Mucosa of descending colon (tissue), 3 donors: ENCODE data around the gene SND1. TPM values are rescaled to one million over a fixed set of nuclear protein-coding genes. Genes with fewer than 3 reads are reported as not detected.
A peak's percentile ranks its signal among the peaks of the same experiment; 100 is the strongest.

Source experiments
- ATAC-seq: fragments of 200-7000 bp; cut with Tn5 transposase; one replicate; pipeline ENCODE4 v1.9.1; 2020; ENCODE audit warnings: mild to moderate bottlenecking, moderate library complexity
- DNase-seq, 3 donors: peaks; one replicate each; pipeline ENCODE4 v3.0.0-alpha.2; 2020
- H3K36me3 ChIP-seq: fragments of 200-600 bp; one replicate; pipeline ENCODE4 v1.8.0; 2021; ENCODE audit warnings: low read depth, mild to moderate bottlenecking
- H3K4me1 ChIP-seq: fragments of 200-600 bp; one replicate; pipeline ENCODE4 v1.8.0; 2021; ENCODE audit warnings: low read depth, mild to moderate bottlenecking
- H3K4me3 ChIP-seq: fragments of 200-600 bp; one replicate; pipeline ENCODE4 v1.8.0; 2021; ENCODE audit warnings: mild to moderate bottlenecking
- H3K9me3 ChIP-seq: fragments of 200-600 bp; one replicate; pipeline ENCODE4 v1.8.0; 2021; ENCODE audit warnings: mild to moderate bottlenecking
- CTCF ChIP-seq: fragments of 200-600 bp; IDR thresholded peaks from one replicate; pipeline ENCODE4 v1.8.0; 2022; ENCODE audit warnings: antibody characterized with exemption, mild to moderate bottlenecking
- intact Hi-C, 2 donors: fragments of 100-400 bp; cut with DNase I in 1 of 2; cut with micrococcal nuclease in 1 of 2; formaldehyde crosslinking; loops; one replicate each; pipeline versions ENCODE4 v1.11.0 to v1.11.1; 2022; cut with DNase I, micrococcal nuclease
- total RNA-seq, 3 donors: library from RNA; stranded (reverse); fragmentation: NEBNext Ultra II Directional in 2 of 3; extraction: Animal tissue kit (Norgen Biotek cat#: 25700) in 2 of 3; gene quantifications; one replicate each; pipeline versions ENCODE4 v1.2.1 to v1.2.4, GENCODE V29; 2021 to 2023
- donor health status: DM: no; HTN: no; CAD: no; lungs with moderate emphysema.
- donor health status: DM: no; HTN: no; CAD: no.
- donor health status: DM: no; HTN: yes; CAD: no.

SND1 gene
- total RNA-seq, 3 donors from 2014 or later, result 99.0 to 131 (median 106) TPM

GRCh38 chr7:128115336-128115820 lies 463.4 kb downstream of the SND1 start:
- no peaks in the 10 kb centered on the region for H3K9me3 ChIP-seq
- H3K4me1 ChIP-seq, result no peaks in the 10 kb centered on the region
- ATAC-seq (no peak), DNase-seq (no peak)
- intact Hi-C loops, result no loop called here
- no peak overlapping the region for H3K4me3 ChIP-seq
- TF ChIP-seq CTCF, result no peak
- no peaks in the 10 kb centered on the region for H3K36me3 ChIP-seq

GRCh38 chr7:128115821-128116723 lies 464.1 kb downstream of the SND1 start:
- no peaks in the 10 kb centered on the region for H3K4me1 ChIP-seq
- H3K4me3 ChIP-seq, result no peak overlapping the region
- no peaks in the 10 kb centered on the region for H3K9me3 ChIP-seq
- no peak for ATAC-seq
- no peak for TF ChIP-seq CTCF
- intact Hi-C loops, result no loop called here
- DNase-seq, result no peak
- H3K36me3 ChIP-seq, result no peaks in the 10 kb centered on the region

- ATAC-seq, result no peak
Observed at GRCh38 chr7:128116740-128117139, 464.7 kb downstream of the SND1 start.

GRCh38 chr7:128117691-128118090 lies 465.7 kb downstream of the SND1 start:
- ATAC-seq, result peak; percentile 19
- no peak for DNase-seq
- no peak for TF ChIP-seq CTCF
- no peaks in the 10 kb centered on the region for H3K4me1 ChIP-seq
- H3K36me3 ChIP-seq, result no peaks in the 10 kb centered on the region
- no peak overlapping the region for H3K4me3 ChIP-seq
- H3K9me3 ChIP-seq, result no peaks in the 10 kb centered on the region
- intact Hi-C loops, result no loop called here

More at GRCh38 chr7:128116740-128117139, 464.7 kb downstream of the SND1 start:
- no peak overlapping the region for H3K4me3 ChIP-seq
- DNase-seq, result no peak
- intact Hi-C loops, result no loop called here
- TF ChIP-seq CTCF, result no peak
- H3K4me1 ChIP-seq, result no peaks in the 10 kb centered on the region
- no peaks in the 10 kb centered on the region for H3K9me3 ChIP-seq
- no peaks in the 10 kb centered on the region for H3K36me3 ChIP-seq

GRCh38 chr7:128119036-128119435 lies 467.0 kb downstream of the SND1 start:
- H3K36me3 ChIP-seq, result no peaks in the 10 kb centered on the region
- intact Hi-C loops, result no loop called here
- TF ChIP-seq CTCF, result no peak
- no peaks in the 10 kb centered on the region for H3K4me1 ChIP-seq
- no peak for ATAC-seq
- H3K9me3 ChIP-seq, result no peaks in the 10 kb centered on the region
- DNase-seq, result no peak
- no peak overlapping the region for H3K4me3 ChIP-seq
